H9 (cell line): ENCODE data around the gene NMU. TPM values are rescaled to one million over a fixed set of nuclear protein-coding genes. Genes with fewer than 3 reads are reported as not detected.
"Not testable (repeated sequence)": the region's sequence is repeated elsewhere in the genome, so short reads cannot be mapped to it uniquely, and the experiment has no call there.

ENCODE experiments used
- DNase-seq: peaks from one replicate; pipeline ENCODE4 v3.0.0-alpha.2; 2017
- H2AFZ ChIP-seq: one replicate; pipeline ENCODE4 v1.6.1; 2013; ENCODE audit warnings: mild to moderate bottlenecking, low read length, control low read depth, moderate library complexity
- H2AK5ac ChIP-seq: 2 replicates; pipeline ENCODE4 v1.6.1; 2013; ENCODE audit warnings: low read length, control low read depth, mixed read lengths; ENCODE audit not compliant: insufficient read length
- H2BK120ac ChIP-seq: one replicate; pipeline ENCODE4 v1.6.1; 2013; ENCODE audit warnings: low read depth, mild to moderate bottlenecking, low read length, control low read depth, inconsistent platforms; ENCODE audit not compliant: poor library complexity, severe bottlenecking
- H2BK12ac ChIP-seq: 2 replicates; pipeline ENCODE4 v1.6.1; 2013; ENCODE audit warnings: low read length, control low read depth, mixed read lengths, low read depth; ENCODE audit not compliant: insufficient read length
- H2BK15ac ChIP-seq: 2 replicates; pipeline ENCODE4 v1.6.1; 2013; ENCODE audit warnings: low read depth, low read length, control low read depth
- H2BK20ac ChIP-seq: one replicate; pipeline ENCODE4 v1.6.1; 2013; ENCODE audit warnings: low read depth, mild to moderate bottlenecking, low read length, control low read depth, inconsistent platforms; ENCODE audit not compliant: poor library complexity, severe bottlenecking
- H2BK5ac ChIP-seq: 2 replicates; pipeline ENCODE4 v1.6.1; 2013; ENCODE audit warnings: low read length, control low read depth, mixed read lengths; ENCODE audit not compliant: insufficient read length
- H3K14ac ChIP-seq: 2 replicates; pipeline ENCODE4 v1.6.1; 2013; ENCODE audit warnings: low read length, control low read depth; ENCODE audit not compliant: insufficient read depth
- H3K18ac ChIP-seq: 2 replicates; pipeline ENCODE4 v1.6.1; 2013; ENCODE audit warnings: low read depth, mild to moderate bottlenecking, mixed read lengths, low read length, control low read depth; ENCODE audit not compliant: insufficient read length
- H3K23ac ChIP-seq: 2 replicates; pipeline ENCODE4 v1.6.1; 2013; ENCODE audit warnings: low read length, control low read depth, mixed read lengths, low read depth; ENCODE audit not compliant: insufficient read length
- H3K23me2 ChIP-seq: 2 replicates; pipeline ENCODE4 v1.6.1; 2013; ENCODE audit warnings: low read depth, mild to moderate bottlenecking, mixed read lengths, low read length, control low read depth; ENCODE audit not compliant: insufficient read length, poor library complexity, severe bottlenecking
- H3K27ac ChIP-seq: 2 replicates; pipeline ENCODE4 v1.5.1; 2013; ENCODE audit warnings: low read length, control low read depth, mixed read lengths, low read depth; ENCODE audit not compliant: insufficient read length
- H3K27me3 ChIP-seq: 2 replicates; pipeline ENCODE4 v1.6.1; 2013; ENCODE audit warnings: low read length, control low read depth, inconsistent platforms; ENCODE audit not compliant: insufficient read depth
- H3K4ac ChIP-seq: 2 replicates; pipeline ENCODE4 v1.6.1; 2013; ENCODE audit warnings: low read depth, mild to moderate bottlenecking, control low read depth, inconsistent platforms, low read length, moderate library complexity
- H3K4me1 ChIP-seq: 2 replicates; pipeline ENCODE4 v1.6.1; 2013; ENCODE audit warnings: low read length, control low read depth, inconsistent platforms; ENCODE audit not compliant: insufficient read depth
- H3K4me2 ChIP-seq: 2 replicates; pipeline ENCODE4 v1.6.1; 2013; ENCODE audit warnings: low read length, control low read depth, mixed read lengths; ENCODE audit not compliant: insufficient read length, insufficient read depth
- H3K56ac ChIP-seq: 2 replicates; pipeline ENCODE4 v1.6.1; 2013; ENCODE audit warnings: low read depth, mild to moderate bottlenecking, mixed read lengths, low read length, control low read depth; ENCODE audit not compliant: insufficient read length
- H3K79me1 ChIP-seq: 2 replicates; pipeline ENCODE4 v1.6.1; 2013; ENCODE audit warnings: low read depth, mild to moderate bottlenecking, moderate library complexity, low read length, control low read depth, inconsistent platforms; ENCODE audit not compliant: insufficient read depth, poor library complexity, severe bottlenecking
- H3K79me2 ChIP-seq: 2 replicates; pipeline ENCODE4 v1.6.1; 2013; ENCODE audit warnings: low read length, control low read depth, inconsistent platforms; ENCODE audit not compliant: insufficient read depth
- H3K9ac ChIP-seq: 2 replicates; pipeline ENCODE4 v1.6.1; 2013; ENCODE audit warnings: low read length, control low read depth, mixed read lengths; ENCODE audit not compliant: insufficient read length; ENCODE audit errors: extremely low read depth
- H3K9me3 ChIP-seq: one replicate; pipeline ENCODE4 v1.6.1; 2013; ENCODE audit warnings: low read depth, low read length, inconsistent platforms; ENCODE audit not compliant: control insufficient read depth
- H3T11ph ChIP-seq: one replicate; pipeline ENCODE4 v1.6.1; 2013; ENCODE audit warnings: mild to moderate bottlenecking, low read length, control low read depth, inconsistent platforms
- H4K20me1 ChIP-seq: one replicate; pipeline ENCODE4 v1.6.1; 2013; ENCODE audit not compliant: control insufficient read depth, insufficient read length, insufficient read depth
- H4K5ac ChIP-seq: 2 replicates; pipeline ENCODE4 v1.6.1; 2013; ENCODE audit warnings: low read depth, mild to moderate bottlenecking, mixed read lengths, low read length, control low read depth; ENCODE audit not compliant: insufficient read length
- H4K8ac ChIP-seq: replicated peaks from 2 replicates; pipeline ENCODE4 v1.6.1; 2013; ENCODE audit warnings: low read length, control low read depth, mixed read lengths, low read depth; ENCODE audit not compliant: insufficient read length
- H4K91ac ChIP-seq: 2 replicates; pipeline ENCODE4 v1.6.1; 2013; ENCODE audit warnings: low read depth, mild to moderate bottlenecking, moderate library complexity, mixed read lengths, low read length, control low read depth; ENCODE audit not compliant: insufficient read length
- H3K27ac Mint-ChIP-seq, 3 experiments: 2 replicates in 2 of 3; 3 replicates in 1 of 3; pipeline ENCODE4 v1.8.0; 2020 to 2021; ENCODE audit warnings: mixed read lengths in 3 of 3, mild to moderate bottlenecking in 1 of 3, moderate library complexity in 1 of 3
- H3K27me3 Mint-ChIP-seq: 2 replicates; pipeline ENCODE4 v1.8.0; 2021; ENCODE audit warnings: low read depth, mild to moderate bottlenecking, moderate library complexity, mixed read lengths
- H3K36me3 Mint-ChIP-seq, 3 experiments: 2 replicates in 2 of 3; 3 replicates in 1 of 3; pipeline ENCODE4 v1.8.0; 2020 to 2021; ENCODE audit warnings: low read depth in 3 of 3, mixed read lengths in 3 of 3; ENCODE audit not compliant: insufficient read depth in 1 of 3
- H3K4me1 Mint-ChIP-seq, 2 experiments: 2 replicates each; pipeline ENCODE4 v1.8.0; 2020; ENCODE audit warnings: mixed read lengths in 2 of 2
- H3K4me3 Mint-ChIP-seq, 2 experiments: 2 replicates in 1 of 2; 3 replicates in 1 of 2; pipeline ENCODE4 v1.8.0; 2020 to 2021; ENCODE audit warnings: mild to moderate bottlenecking in 2 of 2, mixed read lengths in 2 of 2, moderate library complexity in 1 of 2
- H3K9me3 Mint-ChIP-seq, 2 experiments: 2 replicates in 1 of 2; 3 replicates in 1 of 2; pipeline ENCODE4 v1.8.0; 2020; ENCODE audit warnings: mild to moderate bottlenecking in 2 of 2, mixed read lengths in 2 of 2, moderate library complexity in 1 of 2
- CTCF ChIP-seq: fragments of 200-600 bp; sonication (generic); conservative IDR thresholded peaks from 3 replicates; pipeline ENCODE4 v1.8.0; 2021; ENCODE audit warnings: antibody characterized with exemption, mild to moderate bottlenecking
- WGBS: extraction: QIAGEN DNeasy Blood & Tissue Kit; methylation state at CpG from one replicate; pipeline ENCODE4 v1.1.7; 2013; ENCODE audit warnings: missing lambda C conversion rate, low lambda C conversion rate, mixed read lengths; ENCODE audit not compliant: insufficient read length; ENCODE audit errors: extremely low coverage; 5-methylcytosine and 5-hydroxymethylcytosine counted together
- total RNA-seq: library from RNA; stranded (reverse); gene quantifications from 2 replicates; pipeline ENCODE4 v1.2.1, GENCODE V29; 2021

Gene NMU
- total RNA-seq, 1 experiment from 2014 or later: 12.9 TPM

- no peak for DNase-seq
- H4K20me1 ChIP-seq: no peaks in the 10 kb centered on the region
- H3K27ac ChIP-seq: no peak overlapping the region
- H3K36me3 Mint-ChIP-seq: no peaks in the 10 kb centered on the region
- H3K4me1 Mint-ChIP-seq: peaks cover 17 to 19% of the 10 kb centered on the region in 2 experiments
- no peak overlapping the region for H2BK120ac ChIP-seq
- H3K4me3 Mint-ChIP-seq: no peak overlapping the region
- H4K5ac ChIP-seq: no peak overlapping the region
- H2BK5ac ChIP-seq: no peak overlapping the region
- H3T11ph ChIP-seq: no peak overlapping the region
- no peak overlapping the region for H3K14ac ChIP-seq
- H3K27me3 ChIP-seq: no peaks in the 10 kb centered on the region
- H3K18ac ChIP-seq: no peak overlapping the region
- no peak overlapping the region for H2AK5ac ChIP-seq
- no peak overlapping the region for H3K23ac ChIP-seq
- no peak overlapping the region for H3K9ac ChIP-seq
- H3K56ac ChIP-seq: no peak overlapping the region
- no peaks in the 10 kb centered on the region for H3K9me3 ChIP-seq
- H3K23me2 ChIP-seq: no peaks in the 10 kb centered on the region
- H2BK20ac ChIP-seq: no peak overlapping the region
- no peak for TF ChIP-seq CTCF
- H4K91ac ChIP-seq: no peak overlapping the region
- no peaks in the 10 kb centered on the region for H3K4me1 ChIP-seq
- H3K9me3 Mint-ChIP-seq: no peaks in the 10 kb centered on the region
- H3K4ac ChIP-seq: no peak overlapping the region
- no peak overlapping the region for H2BK12ac ChIP-seq
- H3K4me2 ChIP-seq: no peak overlapping the region
- H2BK15ac ChIP-seq: no peak overlapping the region
- H3K79me2 ChIP-seq: no peaks in the 10 kb centered on the region
- no peaks in the 10 kb centered on the region for H3K79me1 ChIP-seq
- H3K27ac Mint-ChIP-seq: no peak overlapping the region
- no peak overlapping the region for H2AFZ ChIP-seq
- no peaks in the 10 kb centered on the region for H3K27me3 Mint-ChIP-seq
- no CpG with 5 or more reads among the region's 3 CpGs for WGBS
- H4K8ac ChIP-seq: no peak overlapping the region
Observed at GRCh38 chr4:55684276-55684675, 48.2 kb upstream of the NMU start.

GRCh38 chr4:55682797-55683196 is 46.7 kb upstream of the NMU start:
- not testable (repeated sequence) for H4K91ac ChIP-seq, H4K8ac ChIP-seq, H3K4ac ChIP-seq, H3K14ac ChIP-seq, H3K27ac ChIP-seq, H3K79me1 ChIP-seq, H2BK12ac ChIP-seq, H3K27ac Mint-ChIP-seq, H4K20me1 ChIP-seq, H3K9me3 Mint-ChIP-seq, DNase-seq, H3K79me2 ChIP-seq, H2AFZ ChIP-seq, H3K23me2 ChIP-seq, H2AK5ac ChIP-seq, H2BK20ac ChIP-seq, H3K27me3 Mint-ChIP-seq, H3K4me3 Mint-ChIP-seq, H3K9me3 ChIP-seq, H3K4me2 ChIP-seq, H3K9ac ChIP-seq, H2BK5ac ChIP-seq, H3K27me3 ChIP-seq, H3K18ac ChIP-seq, H3T11ph ChIP-seq, H2BK15ac ChIP-seq, H3K56ac ChIP-seq, H3K4me1 ChIP-seq, H3K36me3 Mint-ChIP-seq, H3K23ac ChIP-seq, H2BK120ac ChIP-seq, H4K5ac ChIP-seq
- WGBS: no CpG with 5 or more reads among the region's 3 CpGs
- H3K4me1 Mint-ChIP-seq: peaks cover 17 to 19% of the 10 kb centered on the region in 2 experiments
